HT-29 (cell line): ENCODE measurements around the gene WASHC2A. TPM values are rescaled to one million over a fixed set of nuclear protein-coding genes. Genes with fewer than 3 reads are reported as not detected.
"Not testable (repeated sequence)": the region's sequence is repeated elsewhere in the genome, so short reads cannot be mapped to it uniquely, and the experiment has no call there.

Experiments used
- DNase-seq: peaks from one replicate; pipeline ENCODE4 v3.0.0-alpha.2; 2015; ENCODE audit warnings: low spot score
- total RNA-seq: library from RNA; depleted of rRNA; stranded (reverse); fragments of >200 nt; shearing (Covaris generic); gene quantifications from 2 replicates; pipeline ENCODE4 v1.2.3, GENCODE V29; 2014; rRNA removed

WASHC2A gene
- 13.1 and 15.1 TPM in 2 replicates for total RNA-seq

- peak; percentile 80 for DNase-seq
These were observed at the start of gene WASHC2A for GRCh38 chr10:50067546-50068351. TSS of gene WASHC2A (plus strand) at chr10:50067954. CDS start at chr10:50068006, 52 bp downstream.

DNA sequence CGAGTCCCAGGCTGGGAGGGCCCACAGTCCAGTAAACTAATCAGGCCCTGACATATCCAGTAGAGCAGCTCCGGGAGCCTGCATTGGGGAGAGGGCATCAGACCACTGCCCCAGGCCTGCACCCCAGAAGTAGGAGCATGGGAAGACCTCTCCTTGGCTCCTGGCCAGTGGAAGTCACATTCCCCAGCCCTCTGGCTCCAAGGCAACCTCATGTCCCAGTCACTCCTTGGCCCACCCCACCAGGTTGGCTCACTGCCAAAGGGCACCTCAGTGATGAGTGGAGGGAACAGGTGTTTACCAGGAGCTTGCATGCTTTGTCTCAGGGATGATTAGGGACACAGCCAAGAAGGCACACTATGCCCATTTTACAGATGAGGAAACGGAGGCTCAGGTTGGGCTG lies 48.5 kb upstream of the WASHC2A start:
- peak; percentile 9 for DNase-seq

DNA sequence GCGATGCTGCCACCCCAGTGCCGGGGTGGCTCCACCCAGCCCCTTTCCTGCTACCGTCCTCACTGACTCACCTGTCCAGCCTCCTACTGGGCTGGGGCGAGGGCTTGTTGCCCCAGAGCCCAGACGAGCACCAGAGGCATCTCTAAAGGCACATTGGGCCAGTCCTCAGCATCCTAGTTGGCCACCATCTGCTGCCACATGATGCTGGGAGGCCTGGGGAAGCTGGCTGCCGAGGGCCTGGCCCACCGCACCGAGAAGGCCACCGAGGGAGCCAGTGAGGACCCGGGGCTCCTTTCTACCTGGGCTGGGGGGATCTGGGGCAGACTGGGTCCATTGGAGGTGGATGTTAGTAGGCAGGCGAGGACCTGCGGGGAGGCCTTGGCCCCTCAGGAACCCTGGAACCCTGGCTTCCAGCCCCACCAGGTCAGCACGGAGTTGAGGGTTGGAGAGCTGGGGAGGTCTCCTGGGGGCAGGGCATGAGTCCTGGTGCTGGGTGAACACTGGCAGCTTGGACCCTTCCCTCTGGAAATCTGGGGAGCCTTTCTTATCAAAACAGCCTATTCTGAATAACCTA lies 47.2 kb upstream of the WASHC2A start:
- DNase-seq: not testable (repeated sequence)

DNA sequence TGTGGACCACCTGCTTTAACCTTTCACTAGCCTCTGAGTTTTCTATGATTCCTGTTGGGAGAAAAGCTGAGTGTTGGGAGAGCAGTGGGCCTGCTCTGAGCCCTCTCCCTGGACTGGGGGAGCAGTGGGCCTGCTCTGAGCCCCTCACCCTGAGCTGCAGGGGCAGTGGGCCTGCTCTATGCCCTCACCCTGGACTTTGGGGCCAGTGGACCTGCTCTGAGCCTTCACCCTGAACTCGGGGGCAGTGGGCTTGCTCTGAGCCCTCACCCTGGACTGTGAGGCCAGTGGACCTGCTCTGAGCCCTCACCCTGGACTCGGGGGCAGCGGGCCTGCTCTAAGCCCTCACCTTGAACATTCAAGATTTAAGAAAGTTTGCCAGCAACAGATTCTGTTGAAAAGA lies 46.1 kb upstream of the WASHC2A start:
- no peak for DNase-seq

GRCh38 chr10:50024716-50025383 lies 42.9 kb upstream of the WASHC2A start:
- DNase-seq: not testable (repeated sequence)

GRCh38 chr10:50025627-50026026 lies 42.1 kb upstream of the WASHC2A start:
- no peak for DNase-seq

GRCh38 chr10:50027195-50027594 lies 40.6 kb upstream of the WASHC2A start:
- no peak for DNase-seq

- DNase-seq: no peak
These were observed 34.3 kb upstream of the WASHC2A start for GRCh38 chr10:50033481-50033880.

DNA sequence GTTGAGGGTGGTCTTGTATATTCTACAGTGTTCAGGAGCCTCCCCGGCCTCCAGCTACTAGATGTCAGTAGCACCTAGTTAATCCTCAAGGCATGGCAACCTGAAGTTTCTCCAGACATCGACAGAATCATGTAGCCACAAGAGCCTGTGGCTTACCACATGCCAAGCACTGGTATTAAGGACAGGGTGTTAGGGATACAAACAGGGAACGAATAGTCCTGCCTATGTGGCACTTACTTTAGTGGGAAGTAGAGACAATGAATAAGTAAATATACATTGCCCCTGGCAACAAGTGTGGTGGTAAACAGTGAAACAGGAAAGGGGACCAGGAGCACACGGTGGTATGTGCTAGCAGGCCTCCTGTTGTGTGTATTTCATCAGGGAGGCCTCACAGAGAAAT lies 32.4 kb upstream of the WASHC2A start:
- peak; percentile 3 for DNase-seq

DNA sequence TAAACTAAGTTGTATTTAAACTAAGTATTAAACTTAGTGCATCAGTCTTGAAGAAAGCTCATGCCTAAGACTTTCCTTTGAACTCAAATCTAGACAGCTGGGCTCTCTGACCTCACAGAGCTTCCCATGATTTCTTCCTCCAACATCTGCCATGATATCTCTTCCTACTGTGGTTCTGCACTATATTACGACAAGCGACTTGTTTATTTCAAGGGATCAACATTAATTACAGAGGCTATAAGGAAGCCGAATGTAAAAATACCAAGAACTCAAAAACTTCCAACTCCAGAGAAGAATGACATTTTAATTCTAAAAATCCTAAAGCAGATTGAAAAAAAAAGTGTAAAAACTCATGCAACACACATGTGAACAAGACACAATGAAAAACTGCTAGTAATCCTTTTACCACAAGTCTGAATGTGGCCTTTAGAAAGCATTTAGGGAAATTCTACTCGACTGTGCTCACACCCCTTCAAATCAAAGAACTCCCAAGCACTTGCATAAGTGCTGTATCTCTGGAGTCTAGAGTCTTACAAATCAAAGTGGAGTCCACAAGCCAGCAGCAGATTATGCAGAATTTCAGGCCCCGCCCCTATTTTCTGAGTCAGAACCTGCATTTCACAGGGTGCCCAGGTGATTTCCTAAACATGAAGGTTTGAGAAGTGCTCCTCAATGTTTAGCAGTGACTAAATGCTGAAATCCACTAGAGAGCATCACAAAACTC lies 22.7 kb upstream of the WASHC2A start:
- no peak for DNase-seq

- DNase-seq: not testable (repeated sequence)
These were observed 21.3 kb upstream of the WASHC2A start for GRCh38 chr10:50046457-50046856.

GRCh38 chr10:50047594-50047993 lies 20.2 kb upstream of the WASHC2A start:
- DNase-seq: not testable (repeated sequence)

- DNase-seq: not testable (repeated sequence)
These were observed 15.6 kb upstream of the WASHC2A start for GRCh38 chr10:50051995-50052660.

GRCh38 chr10:50052778-50053376 lies 14.9 kb upstream of the WASHC2A start:
- DNase-seq: not testable (repeated sequence)

DNA sequence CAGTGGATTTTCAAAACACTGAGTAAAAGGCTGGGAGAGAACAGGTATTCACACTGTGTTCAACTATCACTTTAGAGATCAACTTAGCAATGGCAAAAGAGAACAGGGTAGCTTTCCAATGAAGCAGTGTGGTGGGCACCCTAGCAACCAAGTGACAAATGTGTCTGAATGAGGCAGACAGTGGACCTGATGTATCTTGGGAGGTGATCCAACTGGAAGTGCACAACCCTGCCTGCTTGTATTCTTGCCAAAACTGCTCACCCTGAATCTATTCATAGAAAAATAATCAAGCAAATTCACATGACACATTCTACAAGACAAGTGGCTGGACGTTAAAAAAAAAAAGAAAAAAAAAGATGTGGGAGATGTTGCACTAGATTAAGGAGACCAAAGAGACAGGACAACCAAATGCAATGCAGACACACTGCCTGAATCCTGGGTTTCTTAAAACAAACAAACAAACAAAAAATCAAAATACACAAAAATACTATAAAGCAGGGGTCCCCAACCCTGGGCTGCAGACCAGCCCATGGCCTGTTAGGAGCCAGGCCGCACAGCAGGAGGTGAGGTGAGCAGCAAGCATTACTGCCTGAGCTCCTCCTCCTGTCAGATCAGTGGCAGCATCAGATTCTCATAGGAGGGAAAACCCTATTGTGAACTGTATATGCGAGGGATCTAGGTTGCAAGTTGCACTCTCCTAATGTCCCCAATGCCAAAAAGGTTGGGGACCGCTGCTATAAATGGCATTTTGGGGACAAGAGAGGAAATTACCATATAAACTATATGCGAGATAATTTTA lies 12.1 kb upstream of the WASHC2A start:
- DNase-seq: not testable (repeated sequence)

- DNase-seq: not testable (repeated sequence)
These were observed 11.1 kb upstream of the WASHC2A start for GRCh38 chr10:50056654-50057053.

GRCh38 chr10:50058727-50059126 lies 9.0 kb upstream of the WASHC2A start:
- DNase-seq: not testable (repeated sequence)

DNA sequence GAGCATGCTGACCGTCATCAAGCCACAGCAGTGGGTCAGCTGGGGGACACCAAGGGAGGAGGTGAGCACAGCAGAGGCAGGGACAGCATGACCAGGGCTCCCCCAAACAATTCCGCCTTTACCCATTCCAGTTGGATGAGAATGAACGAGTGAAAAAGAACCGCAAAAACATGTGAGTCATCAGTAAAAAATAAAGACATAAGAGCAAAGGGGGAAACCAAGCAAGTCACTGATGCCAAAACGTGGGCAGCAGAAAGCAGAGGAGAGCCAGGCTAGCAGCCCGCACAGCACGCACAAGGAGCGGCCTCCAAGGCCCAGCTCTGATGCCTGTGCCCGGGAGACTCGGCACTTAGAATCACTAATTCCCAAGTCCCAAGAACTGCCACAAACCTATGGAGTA lies 7.8 kb upstream of the WASHC2A start:
- not testable (repeated sequence) for DNase-seq

DNA sequence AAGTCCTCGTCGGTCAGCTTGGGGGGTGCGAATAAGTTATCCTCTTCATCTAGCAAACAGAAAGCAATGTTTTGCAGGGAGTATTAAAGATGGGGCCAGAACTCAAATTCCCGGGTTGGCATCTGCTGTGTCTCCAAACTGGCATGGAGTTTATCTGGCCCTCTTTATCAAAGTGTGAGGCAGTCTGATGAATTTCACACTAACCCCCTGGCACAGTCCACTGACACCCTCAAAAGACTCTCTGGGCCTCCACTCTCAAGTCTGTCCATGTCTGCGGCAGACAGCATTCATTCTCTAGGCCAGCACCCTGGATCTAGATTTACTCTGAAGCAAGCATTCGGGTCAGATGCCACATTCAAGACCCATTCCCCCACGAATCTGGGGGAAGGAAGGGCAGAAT lies 6.2 kb upstream of the WASHC2A start:
- DNase-seq: not testable (repeated sequence)

DNA sequence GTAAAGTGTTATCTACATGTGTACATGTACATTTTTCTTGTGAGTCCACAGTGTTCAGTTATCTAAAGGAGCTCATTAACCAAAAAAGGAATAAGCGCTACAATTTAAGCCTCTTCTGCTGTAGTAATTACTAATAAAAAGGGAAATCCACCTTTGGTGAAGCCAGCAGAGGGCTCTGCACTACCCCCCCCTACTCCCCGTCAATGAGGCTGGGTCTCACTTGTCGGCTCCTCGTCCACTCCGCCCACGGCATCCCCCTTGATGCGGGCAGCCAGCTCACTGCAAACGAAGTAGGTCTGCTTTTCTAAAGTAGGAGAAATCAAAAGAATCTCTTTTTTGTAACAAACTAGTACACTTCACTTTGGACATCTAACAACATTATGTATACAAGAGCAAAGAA lies 4.7 kb upstream of the WASHC2A start:
- DNase-seq: no peak
